LNCaP clone FGC (cell line): ENCODE results near the gene DTX2.
"Not testable (repeated sequence)": the region's sequence is repeated elsewhere in the genome, so short reads cannot be mapped to it uniquely, and the experiment has no call there.

Source experiments
- DNase-seq: peaks from one replicate; pipeline ENCODE4 v3.0.0-alpha.2; 2011; ENCODE audit warnings: low read depth
- H3K4me3 ChIP-seq: 2 replicates; pipeline ENCODE4 v1.5.1; 2011; ENCODE audit warnings: mild to moderate bottlenecking, low read depth, low read length, control low read depth
- TF ChIP-seq, protein P1 (sequence below): IDR thresholded peaks from 2 replicates; pipeline ENCODE4 v1.5.1; 2012; ENCODE audit warnings: mild to moderate bottlenecking; ENCODE audit not compliant: control insufficient read depth, insufficient read depth; ENCODE audit errors: extremely low read depth

DTX2 gene

DNA sequence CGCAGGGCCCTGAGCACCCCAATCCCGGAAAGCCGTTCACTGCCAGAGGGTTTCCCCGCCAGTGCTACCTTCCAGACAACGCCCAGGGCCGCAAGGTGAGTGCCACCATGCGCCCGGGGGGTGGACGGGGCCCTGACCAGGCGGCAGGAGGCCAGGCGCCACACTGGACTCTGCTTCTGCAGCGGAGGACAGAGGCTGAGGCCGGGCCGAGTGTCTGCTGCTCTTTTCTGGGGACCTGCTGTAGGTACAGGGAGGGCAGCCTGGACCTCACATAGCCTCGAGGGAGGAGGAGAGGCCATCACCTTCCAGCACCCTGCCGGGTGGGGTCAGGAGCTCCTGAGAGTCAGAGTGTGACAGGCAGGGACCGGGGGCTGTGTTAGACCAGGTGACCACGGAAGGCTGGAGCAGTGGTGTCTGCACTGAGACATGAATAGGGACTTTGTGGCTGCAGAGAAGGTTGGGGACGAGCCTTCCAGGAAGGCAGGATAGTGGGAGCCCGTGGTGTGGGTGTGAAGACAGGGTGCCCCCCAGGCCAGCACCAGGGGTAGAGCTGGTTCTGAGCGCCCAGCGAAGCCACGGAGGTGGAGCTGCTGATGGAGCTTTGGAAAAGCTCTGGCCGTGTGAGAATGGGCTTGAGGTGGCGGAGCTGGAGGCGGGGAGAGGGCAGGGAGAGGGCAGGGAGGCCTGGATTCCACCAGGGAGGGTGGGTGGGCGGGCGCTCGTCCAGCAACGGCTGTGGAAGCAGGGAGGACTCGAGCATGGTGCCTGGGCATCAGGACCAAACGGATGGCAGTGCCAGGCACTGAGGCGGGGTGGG is 43.0 kb downstream of the DTX2 start:
- H3K4me3 ChIP-seq, DNase-seq: not testable (repeated sequence)

DNA sequence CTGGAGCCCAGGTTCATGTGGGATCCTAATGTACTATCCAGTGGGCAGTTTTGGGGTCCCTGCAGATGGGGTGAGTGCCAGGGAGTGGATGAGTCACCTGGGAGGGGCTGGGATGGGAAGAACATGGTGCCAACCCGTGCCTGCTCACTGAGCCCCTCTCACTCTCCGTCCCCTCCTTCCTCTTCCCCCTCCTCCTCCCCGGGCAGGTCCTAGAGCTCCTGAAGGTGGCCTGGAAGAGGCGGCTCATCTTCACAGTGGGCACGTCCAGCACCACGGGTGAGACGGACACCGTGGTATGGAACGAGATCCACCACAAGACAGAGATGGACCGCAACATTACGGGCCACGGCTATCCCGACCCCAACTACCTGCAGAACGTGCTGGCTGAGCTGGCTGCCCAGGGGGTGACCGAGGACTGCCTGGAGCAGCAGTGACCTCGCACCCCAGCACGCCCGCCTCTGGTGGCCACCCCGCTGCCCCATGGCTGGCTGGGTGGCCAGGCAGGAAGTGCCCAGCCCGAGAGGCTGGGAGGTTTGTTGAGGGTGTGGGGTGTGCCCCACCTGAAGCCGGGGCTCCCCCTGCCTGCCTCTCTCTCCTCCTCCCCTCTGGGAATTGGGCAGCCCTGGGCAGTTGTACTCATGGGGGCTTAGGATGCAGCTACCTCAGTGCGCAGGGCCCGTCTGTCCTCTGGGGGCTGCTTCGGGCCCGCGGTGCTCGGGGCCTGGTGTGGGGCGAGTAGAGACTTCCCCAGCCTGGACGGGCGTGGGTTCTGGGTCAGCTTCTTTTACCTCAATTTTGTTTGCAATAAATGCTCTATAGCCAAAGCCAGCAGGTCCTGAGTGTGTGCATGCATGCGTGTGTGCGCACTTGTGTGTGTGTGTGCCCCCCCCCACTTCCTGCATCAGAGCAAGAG is 43.9 kb downstream of the DTX2 start:
- DNase-seq, result no peak
- TF ChIP-seq, protein P1, sequence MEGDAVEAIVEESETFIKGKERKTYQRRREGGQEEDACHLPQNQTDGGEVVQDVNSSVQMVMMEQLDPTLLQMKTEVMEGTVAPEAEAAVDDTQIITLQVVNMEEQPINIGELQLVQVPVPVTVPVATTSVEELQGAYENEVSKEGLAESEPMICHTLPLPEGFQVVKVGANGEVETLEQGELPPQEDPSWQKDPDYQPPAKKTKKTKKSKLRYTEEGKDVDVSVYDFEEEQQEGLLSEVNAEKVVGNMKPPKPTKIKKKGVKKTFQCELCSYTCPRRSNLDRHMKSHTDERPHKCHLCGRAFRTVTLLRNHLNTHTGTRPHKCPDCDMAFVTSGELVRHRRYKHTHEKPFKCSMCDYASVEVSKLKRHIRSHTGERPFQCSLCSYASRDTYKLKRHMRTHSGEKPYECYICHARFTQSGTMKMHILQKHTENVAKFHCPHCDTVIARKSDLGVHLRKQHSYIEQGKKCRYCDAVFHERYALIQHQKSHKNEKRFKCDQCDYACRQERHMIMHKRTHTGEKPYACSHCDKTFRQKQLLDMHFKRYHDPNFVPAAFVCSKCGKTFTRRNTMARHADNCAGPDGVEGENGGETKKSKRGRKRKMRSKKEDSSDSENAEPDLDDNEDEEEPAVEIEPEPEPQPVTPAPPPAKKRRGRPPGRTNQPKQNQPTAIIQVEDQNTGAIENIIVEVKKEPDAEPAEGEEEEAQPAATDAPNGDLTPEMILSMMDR, result no peak

DNA sequence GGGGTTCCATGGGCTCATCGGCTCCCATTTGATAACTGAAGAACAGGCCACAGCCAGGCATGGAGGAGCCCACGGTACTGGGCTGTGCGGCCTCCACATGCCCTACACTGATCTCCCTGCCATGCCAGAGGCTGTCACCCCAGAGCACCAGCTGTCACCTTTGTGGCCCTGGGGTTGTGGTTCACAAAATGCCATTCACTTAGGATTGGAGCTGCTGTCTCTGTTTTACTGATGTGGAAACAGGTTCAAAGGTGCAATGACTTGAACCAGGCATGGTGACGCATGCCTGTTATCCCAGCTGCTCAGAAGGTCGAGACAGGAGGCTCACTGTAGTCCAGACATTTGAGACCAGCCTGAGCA is 44.6 kb downstream of the DTX2 start:
- H3K4me3 ChIP-seq, result no peak overlapping the region
- TF ChIP-seq, protein P1, result no peak
- no peak for DNase-seq

More for the DNA sequence above, 43.9 kb downstream of the DTX2 start:
- no peak overlapping the region for H3K4me3 ChIP-seq

DNA sequence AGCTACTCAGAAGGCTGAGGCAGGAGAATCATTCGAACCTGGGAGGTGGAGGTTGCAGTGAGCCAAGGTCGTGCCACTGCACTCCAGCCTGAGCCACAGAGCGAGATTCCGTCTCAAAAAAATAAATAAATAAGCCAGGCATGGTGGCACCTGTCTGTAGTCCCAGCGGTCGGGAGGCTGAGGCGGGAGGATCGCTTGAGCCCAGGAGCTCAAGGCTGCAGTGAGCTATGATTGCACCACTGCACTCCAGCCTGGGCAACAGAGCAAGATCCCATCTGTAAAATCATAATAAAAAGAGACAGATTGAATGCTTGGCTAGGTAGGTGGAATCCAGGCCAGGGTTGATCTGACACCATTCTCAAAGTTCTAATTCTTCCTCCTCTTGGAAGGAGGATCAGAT is 45.1 kb downstream of the DTX2 start:
- not testable (repeated sequence) for H3K4me3 ChIP-seq, DNase-seq

DNA sequence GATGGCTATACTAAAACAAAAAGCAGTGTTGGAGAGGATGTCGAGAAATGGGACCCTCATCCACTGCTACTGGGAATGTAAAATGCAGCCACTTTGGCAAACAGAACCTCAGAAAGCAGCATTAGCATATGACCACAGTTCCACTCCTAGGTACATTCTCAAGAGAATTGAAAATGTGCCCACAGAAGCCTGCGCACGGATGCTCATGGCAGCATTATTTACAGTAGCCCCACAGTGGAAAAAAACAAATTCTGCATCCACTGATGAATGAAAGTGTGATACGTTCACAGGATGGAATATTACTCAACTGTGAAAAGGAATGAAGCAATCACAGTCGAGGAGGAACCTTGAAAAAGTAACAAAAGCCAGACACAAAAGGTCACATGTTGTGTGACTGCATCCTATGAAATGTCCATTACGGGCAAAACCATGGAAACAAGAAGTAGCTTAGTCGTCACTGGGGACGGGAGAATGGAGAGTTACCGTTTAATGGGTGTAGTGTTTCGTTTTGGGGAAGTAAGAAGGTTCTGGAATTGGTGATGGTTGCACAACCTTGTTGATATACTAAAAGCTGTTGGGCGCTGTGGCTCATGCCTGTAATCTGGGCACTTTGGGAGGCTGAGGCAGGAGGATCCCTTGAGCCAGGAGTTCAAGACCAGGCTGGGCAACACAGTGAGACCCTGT is 46.4 kb downstream of the DTX2 start:
- H3K4me3 ChIP-seq, result no peak overlapping the region
- TF ChIP-seq, protein P1, result no peak
- DNase-seq, result no peak

DNA sequence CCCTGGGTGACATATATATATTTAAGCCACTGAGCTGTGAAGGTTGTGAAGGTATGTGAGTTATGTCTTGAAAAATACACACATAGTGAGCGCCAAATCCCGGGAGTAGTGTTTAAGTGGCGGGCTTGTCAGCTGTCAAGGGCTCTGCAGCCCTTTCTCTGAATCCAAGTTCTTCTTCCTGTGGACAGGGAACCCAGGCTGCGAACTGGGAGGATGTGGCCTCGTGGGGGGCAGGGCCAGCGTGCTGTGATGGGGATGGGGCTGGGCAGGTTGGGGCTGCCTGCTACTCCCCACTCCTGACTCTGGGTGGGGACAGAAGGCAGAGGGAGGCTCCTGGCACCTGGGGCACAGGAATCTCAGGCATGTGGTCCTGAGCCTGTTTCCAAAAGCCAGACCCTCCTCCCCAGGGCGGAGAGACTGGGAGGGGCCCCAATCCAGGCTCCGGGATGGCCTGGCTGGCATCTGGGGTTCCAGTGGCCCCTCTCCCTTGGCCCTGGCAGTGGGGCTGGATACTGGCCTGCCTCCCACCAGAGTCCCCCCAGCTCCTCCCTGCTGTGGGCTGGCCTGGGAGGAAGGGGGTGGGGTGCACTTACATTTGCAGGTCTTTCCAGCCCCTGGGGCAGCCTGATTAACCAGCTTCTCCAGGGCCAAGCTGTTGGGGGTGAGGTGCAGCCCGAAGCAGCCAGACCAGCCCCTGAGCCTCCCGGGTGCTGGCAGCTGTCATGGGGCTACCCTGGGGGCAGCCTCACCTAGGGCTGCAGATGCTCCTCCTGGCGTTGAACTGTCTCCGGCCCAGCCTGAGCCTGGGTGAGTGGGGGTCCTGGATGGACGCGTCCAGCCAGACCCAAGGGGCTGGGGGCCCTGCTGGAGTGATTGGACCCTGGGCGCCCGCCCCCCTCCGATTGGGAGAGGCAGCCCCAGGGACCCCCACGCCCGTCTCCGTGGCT is 48.7 kb downstream of the DTX2 start, which contains the start of gene UPK3B:
Gene UPK3B (plus strand): TSS at position 622 of the 947 bp plus-strand sequence. CDS start 101 bp downstream, at position 723.
- TF ChIP-seq, protein P1, result no peak
- DNase-seq, result no peak
- H3K4me3 ChIP-seq, result peak within 1 kb of the TSS; percentile 53

DNA sequence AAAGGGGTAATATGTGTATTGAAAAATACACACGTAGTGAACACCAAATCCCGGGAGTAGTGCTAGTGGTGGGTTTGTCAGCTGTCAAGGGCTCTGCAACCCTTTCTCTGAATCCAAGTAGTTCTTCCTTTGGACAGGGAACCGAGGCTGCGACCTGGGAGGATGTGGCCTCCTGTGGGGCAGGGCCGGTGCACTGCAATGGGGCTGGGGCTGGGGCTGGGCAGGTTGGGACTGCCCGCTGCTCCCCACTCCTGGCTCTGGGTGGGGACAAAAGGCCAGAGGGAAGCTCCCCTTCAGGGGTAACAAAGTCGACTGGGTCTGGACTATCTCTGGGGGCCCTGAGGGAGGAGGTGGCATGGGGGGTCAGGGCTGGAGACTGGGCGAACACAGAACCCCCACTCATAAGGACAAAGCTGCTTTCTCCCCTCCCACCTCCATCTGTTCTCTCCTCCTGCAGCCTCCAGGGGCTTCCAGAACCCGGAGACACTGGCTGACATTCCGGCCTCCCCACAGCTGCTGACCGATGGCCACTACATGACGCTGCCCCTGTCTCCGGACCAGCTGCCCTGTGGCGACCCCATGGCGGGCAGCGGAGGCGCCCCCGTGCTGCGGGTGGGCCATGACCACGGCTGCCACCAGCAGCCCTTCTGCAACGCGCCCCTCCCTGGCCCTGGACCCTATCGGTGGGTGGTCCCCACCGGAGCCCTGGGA is 49.8 kb downstream of the DTX2 start:
- DNase-seq, result not testable (repeated sequence)

DNA sequence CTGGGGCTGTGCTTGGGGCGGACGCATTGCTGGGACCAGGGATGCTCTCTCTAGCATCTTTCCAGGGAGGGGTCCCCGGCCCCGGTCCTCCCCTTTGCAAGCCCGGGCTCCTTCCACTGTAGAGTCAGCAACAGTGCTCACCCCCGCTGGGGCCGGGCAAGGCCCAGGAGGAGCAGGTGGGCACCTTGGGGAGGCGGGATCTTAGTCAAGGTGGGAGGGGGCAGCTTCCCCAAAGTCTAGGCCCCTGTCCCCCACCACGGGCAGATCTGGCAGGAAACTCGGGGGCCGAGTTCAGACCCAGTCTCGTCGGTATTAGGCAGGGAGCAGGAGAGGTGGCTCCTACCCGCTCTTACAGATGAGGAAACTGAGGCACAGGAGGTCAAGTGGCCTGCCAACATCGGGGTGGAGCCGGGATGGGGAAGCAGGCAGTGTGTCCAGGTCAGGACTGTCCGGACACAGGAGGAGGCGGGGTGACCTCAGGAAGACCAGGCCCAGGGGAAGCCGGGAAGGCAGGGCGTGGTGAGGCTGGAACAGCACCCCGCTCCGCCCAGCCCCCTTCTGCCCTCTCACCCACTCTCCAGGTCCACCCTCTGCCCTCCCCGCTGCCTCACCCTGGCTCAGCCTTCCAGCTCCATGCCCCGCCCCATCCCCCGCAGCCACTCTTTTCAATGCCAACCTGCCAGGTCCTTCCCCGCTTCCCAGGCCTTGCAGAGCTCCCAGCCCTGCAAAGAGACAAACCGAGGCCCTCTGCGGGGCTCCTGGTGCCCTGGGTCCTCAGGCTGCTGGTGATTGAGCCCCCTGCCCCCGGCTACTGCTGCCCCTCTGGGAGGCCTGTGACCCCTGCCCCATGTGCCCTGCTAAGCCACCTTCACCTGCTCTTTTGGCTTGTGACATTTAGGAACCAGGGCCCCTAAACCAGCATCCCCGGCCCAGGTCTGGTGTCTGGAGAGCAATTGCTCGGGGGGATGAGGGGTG is 50.7 kb downstream of the DTX2 start:
- DNase-seq, result not testable (repeated sequence)
- peak overlapping the region; percentile 53 for H3K4me3 ChIP-seq

More for the DNA sequence above, 49.8 kb downstream of the DTX2 start:
- H3K4me3 ChIP-seq, result peak overlapping the region; percentile 53
